Inflammatory macrophage treated with lipopolysaccharide for 4 hours (primary cell): ENCODE measurements around the gene CD300LG.
"Not testable (repeated sequence)": the region's sequence is repeated elsewhere in the genome, so short reads cannot be mapped to it uniquely, and the experiment has no call there.

ENCODE experiments used
- DNase-seq: peaks from one replicate; pipeline ENCODE4 v3.0.0-alpha.2; 2020

Gene CD300LG

GRCh38 chr17:43826206-43826605, 20.8 kb upstream of the CD300LG start:
- no peak for DNase-seq

GRCh38 chr17:43827596-43827995, 19.4 kb upstream of the CD300LG start:
- DNase-seq, result no peak

- DNase-seq, result no peak
Measured at GRCh38 chr17:43829738-43830137, 17.2 kb upstream of the CD300LG start.

- peak; percentile 33 for DNase-seq
Measured at GRCh38 chr17:43830510-43831140, 16.4 kb upstream of the CD300LG start.

- no peak for DNase-seq
Measured at GRCh38 chr17:43831633-43832032, 15.3 kb upstream of the CD300LG start.

GRCh38 chr17:43832168-43832975, 14.6 kb upstream of the CD300LG start:
- peak; percentile 11 for DNase-seq

GRCh38 chr17:43832976-43833829, 13.8 kb upstream of the CD300LG start, which contains the start of gene MPP3:
TSS of gene MPP3 (minus strand) at chr17:43833146. CDS start at chr17:43831906, 1,240 bp downstream.
- DNase-seq, result peak; percentile 33

GRCh38 chr17:43834106-43834505, 12.9 kb upstream of the CD300LG start:
- no peak for DNase-seq

GRCh38 chr17:43839670-43840108, 7.3 kb upstream of the CD300LG start:
- no peak for DNase-seq

- DNase-seq, result no peak
Measured at GRCh38 chr17:43840814-43841213, 6.2 kb upstream of the CD300LG start.

- DNase-seq, result no peak
Measured at GRCh38 chr17:43841282-43841681, 5.7 kb upstream of the CD300LG start.

- not testable (repeated sequence) for DNase-seq
Measured at GRCh38 chr17:43842091-43842974, 4.6 kb upstream of the CD300LG start.

GRCh38 chr17:43842975-43843325, 4.0 kb upstream of the CD300LG start:
- no peak for DNase-seq

GRCh38 chr17:43844241-43844640, 2.7 kb upstream of the CD300LG start:
- no peak for DNase-seq

GRCh38 chr17:43845766-43846165, 1.2 kb upstream of the CD300LG start:
- no peak for DNase-seq

GRCh38 chr17:43846221-43846712, 709 bp upstream of the CD300LG start:
- peak; percentile 62 for DNase-seq

- DNase-seq, result no peak
Measured at GRCh38 chr17:43848601-43849000, 1.6 kb downstream of the CD300LG start.

GRCh38 chr17:43849116-43849515, 2.1 kb downstream of the CD300LG start:
- no peak for DNase-seq

- no peak for DNase-seq
Measured at GRCh38 chr17:43852571-43852970, 5.6 kb downstream of the CD300LG start.

GRCh38 chr17:43853546-43853945, 6.6 kb downstream of the CD300LG start:
- DNase-seq, result no peak

GRCh38 chr17:43854498-43854897, 7.5 kb downstream of the CD300LG start:
- DNase-seq, result no peak

GRCh38 chr17:43855061-43855460, 8.1 kb downstream of the CD300LG start:
- DNase-seq, result no peak
